ENCODE results near the gene TPCN1.

TPCN1 gene

GRCh38 chr12:113269257-113269943 lies 48.1 kb downstream of the TPCN1 start:
- DNase-seq (ENCODE audit: low read depth), result no peak
- no peak overlapping the region for H3K4me3 ChIP-seq (ENCODE audit: low read length)
- no peak for TF ChIP-seq CTCF (conservative IDR thresholded peaks at IDR 0.05; ENCODE audit: low read length)

- DNase-seq (ENCODE audit: low read depth), result no peak
- H3K4me3 ChIP-seq (ENCODE audit: low read length), result no peak overlapping the region
- no peak for TF ChIP-seq CTCF (conservative IDR thresholded peaks at IDR 0.05; ENCODE audit: low read length)
These were observed 49.4 kb downstream of the TPCN1 start for GRCh38 chr12:113270709-113271009.

GRCh38 chr12:113271466-113271852 lies 50.2 kb downstream of the TPCN1 start:
- no peak for TF ChIP-seq CTCF (conservative IDR thresholded peaks at IDR 0.05; ENCODE audit: low read length)
- peak overlapping the region; percentile 41; the same call in 1 of the 2 replicates for H3K4me3 ChIP-seq (ENCODE audit: low read length)
- no peak for DNase-seq (ENCODE audit: low read depth)

GRCh38 chr12:113271853-113272561 lies 50.7 kb downstream of the TPCN1 start:
- H3K4me3 ChIP-seq (ENCODE audit: low read length), result peak overlapping the region; percentile 41
- peak; percentile 82 for DNase-seq (ENCODE audit: low read depth)
- no peak for TF ChIP-seq CTCF (conservative IDR thresholded peaks at IDR 0.05; ENCODE audit: low read length)

- peak; percentile 7 for DNase-seq (ENCODE audit: low read depth)
- no peak overlapping the region for H3K4me3 ChIP-seq (ENCODE audit: low read length)
- no peak for TF ChIP-seq CTCF (conservative IDR thresholded peaks at IDR 0.05; ENCODE audit: low read length)
These were observed 51.9 kb downstream of the TPCN1 start for GRCh38 chr12:113273053-113273725.

GRCh38 chr12:113274848-113275247 lies 53.6 kb downstream of the TPCN1 start:
- TF ChIP-seq CTCF (conservative IDR thresholded peaks at IDR 0.05; ENCODE audit: low read length), result no peak
- no peak overlapping the region for H3K4me3 ChIP-seq (ENCODE audit: low read length)
- DNase-seq (ENCODE audit: low read depth), result no peak

GRCh38 chr12:113276306-113276705 lies 55.0 kb downstream of the TPCN1 start:
- no peak for DNase-seq (ENCODE audit: low read depth)
- no peak for TF ChIP-seq CTCF (conservative IDR thresholded peaks at IDR 0.05; ENCODE audit: low read length)
- H3K4me3 ChIP-seq (ENCODE audit: low read length), result no peak overlapping the region
